ENCODE data around the gene S100PBP.
"Not testable (repeated sequence)": the region's sequence is repeated elsewhere in the genome, so short reads cannot be mapped to it uniquely, and the experiment has no call there.

S100PBP gene

DNA sequence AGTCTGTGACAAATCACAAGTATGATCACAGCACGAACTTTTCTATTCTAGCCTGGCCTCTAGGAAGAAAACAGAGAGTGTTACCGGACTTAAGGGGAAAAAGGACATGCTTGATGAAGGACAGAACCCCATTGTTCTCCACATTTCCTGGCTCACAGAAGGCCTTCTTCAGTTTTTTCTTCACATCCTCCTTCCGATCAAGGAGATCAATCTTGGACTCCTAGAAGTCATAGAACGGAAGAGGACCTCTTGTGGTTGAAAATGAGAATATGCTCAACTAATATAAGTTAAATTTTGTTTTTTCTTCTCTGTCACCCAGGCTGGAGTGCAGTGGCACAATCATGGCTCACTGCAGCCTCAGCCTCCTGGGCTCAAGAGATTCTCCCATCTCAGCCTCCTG is 30.6 kb upstream of the S100PBP start:
- DNase-seq: no peak

GRCh38 chr1:32789356-32789755 is 28.1 kb upstream of the S100PBP start:
- not testable (repeated sequence) for DNase-seq

DNA sequence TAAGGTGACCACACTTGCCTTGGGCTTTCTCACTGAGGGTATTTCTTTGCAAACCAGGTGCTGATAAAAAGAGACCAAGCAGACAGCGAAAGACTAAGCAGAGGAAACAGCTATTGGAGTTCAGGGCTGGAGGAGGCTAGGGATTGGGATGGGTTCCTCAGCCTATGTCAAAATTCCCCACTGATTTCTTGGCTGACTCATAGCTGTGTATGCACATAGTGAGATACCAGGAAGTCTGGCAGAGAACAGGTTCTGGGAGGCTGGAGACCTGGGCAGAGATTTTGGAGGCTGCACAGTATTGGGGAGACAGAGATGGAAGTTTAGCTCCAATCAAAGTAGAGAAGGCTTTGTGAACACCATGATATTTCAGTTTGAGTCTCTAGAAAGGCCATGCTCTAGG is 25.6 kb upstream of the S100PBP start:
- no peak for DNase-seq

DNA sequence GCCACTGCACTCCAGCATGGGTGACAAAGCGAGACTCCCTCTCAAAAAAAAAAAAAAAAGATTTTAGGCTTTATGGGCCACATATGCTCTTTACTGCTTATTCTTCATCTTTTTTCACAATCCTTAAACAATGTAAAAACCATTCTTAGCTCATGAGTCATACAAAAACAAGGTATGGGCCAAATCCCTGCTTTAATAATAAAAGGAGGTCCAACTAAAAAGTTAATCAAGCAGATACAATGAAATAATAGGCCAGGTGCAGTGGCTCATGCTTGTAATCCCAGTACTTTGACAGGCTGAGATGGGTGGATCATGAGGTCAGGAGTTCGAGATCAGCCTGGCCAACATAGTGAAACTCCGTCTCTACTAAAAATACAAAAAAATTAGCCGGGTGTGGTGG is 21.7 kb upstream of the S100PBP start:
- not testable (repeated sequence) for DNase-seq

DNA sequence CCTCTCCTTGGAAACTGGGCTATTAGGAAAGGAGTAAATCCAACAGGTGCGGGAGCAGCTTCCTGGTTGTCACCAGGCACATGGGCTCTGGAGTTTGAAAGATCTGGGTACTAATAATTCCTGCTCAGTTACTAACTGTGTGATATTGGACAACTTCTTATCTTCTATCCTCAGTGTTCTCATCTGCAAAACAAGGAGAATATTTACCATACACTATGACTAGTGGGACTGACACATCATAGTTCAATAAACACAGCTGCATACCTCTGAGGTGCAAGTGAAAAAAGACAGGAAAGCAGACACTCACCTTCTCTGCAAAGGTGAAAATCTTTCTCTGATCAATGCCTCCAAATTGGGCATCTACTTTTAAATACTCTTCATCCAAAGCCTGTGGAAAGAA is 20.0 kb upstream of the S100PBP start:
- no peak for DNase-seq

- DNase-seq: no peak
Observed at GRCh38 chr1:32798191-32798590, 19.3 kb upstream of the S100PBP start.

DNA sequence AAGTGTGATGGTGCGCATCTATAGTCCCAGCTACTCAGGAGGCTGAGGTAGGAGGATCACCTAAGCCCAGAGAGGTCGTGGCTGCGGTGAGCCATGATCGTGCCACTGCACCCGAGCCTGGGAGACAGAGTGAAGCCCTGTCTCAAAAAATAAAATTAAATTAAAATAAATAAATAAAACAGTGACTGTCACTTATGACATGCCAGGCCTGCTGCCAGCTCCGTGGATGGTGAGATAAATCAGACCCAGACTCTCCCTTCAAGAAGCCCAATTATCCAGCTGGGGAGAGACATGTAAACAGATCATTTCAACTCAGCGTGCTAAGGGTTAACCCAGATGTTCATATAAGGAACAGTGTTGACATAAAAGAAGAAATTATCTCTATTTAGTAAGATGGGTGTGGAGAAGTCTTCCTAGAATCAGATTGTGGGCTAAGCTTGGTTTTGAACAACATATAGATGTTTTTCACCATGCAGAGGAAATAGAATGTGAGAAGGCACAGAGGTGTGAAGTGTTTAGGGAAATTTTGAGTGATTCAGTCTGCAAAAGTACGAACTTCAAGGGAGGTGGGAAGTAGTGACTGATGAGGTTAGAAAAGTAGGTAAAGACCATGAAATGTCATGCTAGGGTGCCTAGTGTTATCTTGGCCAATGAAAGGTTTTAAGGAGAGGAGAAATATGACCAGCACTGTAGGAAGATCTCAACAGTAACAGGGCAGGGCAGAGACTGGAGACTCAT is 18.6 kb upstream of the S100PBP start:
- no peak for DNase-seq

GRCh38 chr1:32801096-32801715 is 16.2 kb upstream of the S100PBP start:
- DNase-seq: no peak

- not testable (repeated sequence) for DNase-seq
Observed at GRCh38 chr1:32804460-32804859, 13.0 kb upstream of the S100PBP start.

- DNase-seq: no peak
Observed at GRCh38 chr1:32806290-32806689, 11.2 kb upstream of the S100PBP start.

- DNase-seq: no peak
Observed at GRCh38 chr1:32806910-32807523, 10.4 kb upstream of the S100PBP start.

DNA sequence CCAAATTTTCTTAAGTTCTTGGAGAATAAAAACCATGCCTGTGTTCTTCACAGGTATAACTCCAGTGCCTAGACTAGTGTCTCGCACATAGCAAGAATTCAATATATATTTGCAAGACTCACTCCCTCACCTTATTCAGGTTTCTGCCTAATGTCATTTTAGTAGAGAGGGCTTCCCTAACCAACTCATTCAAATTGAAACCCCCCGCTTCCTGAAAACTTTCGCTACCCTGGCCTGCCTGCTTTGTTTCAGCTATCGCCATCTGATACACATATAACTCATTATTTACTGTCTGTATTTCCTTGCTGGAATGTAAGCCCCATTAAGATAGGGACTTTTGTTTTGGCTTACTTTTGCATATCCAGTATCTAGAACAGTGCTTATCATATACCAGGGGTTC is 8.9 kb upstream of the S100PBP start:
- no peak for DNase-seq

DNA sequence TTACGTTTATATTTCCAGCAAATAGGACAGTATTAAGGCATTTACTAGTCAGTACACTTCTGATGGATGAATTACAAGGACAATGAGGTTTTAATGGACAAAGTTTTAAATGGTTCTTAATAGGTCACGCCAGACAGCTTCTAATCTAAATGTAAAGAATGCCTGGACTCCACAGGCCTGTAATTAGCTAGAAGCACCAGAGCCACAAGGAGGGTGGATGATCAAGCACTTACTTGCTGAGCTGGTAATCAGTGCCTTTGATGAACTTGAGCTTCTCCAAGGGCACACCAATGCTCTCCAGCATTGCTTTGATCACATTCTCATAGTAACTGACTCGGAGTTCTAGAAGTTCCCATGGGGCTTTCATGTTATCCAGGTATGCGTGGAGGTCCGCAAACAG is 7.1 kb upstream of the S100PBP start:
- no peak for DNase-seq

DNA sequence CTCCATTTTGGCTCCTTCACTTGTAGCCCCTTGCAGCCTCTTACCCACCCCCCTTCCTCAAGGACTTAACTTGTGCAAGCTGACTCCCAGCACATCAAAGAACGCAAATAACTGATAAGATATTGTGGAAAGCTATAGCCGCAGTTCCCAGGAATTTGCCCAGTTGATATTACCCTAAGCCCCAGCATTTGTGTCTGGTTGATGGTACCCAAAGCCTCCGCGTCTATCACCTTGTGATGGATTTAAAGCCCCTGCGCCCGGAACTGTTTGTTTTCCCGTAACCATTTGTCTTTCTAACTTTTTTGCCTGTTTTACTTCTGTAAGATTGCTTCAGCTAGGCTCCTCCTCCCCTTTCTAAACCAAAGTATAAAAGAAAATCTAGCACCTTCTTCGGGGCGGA is 6.2 kb upstream of the S100PBP start:
- no peak for DNase-seq

GRCh38 chr1:32811917-32812316 is 5.5 kb upstream of the S100PBP start:
- DNase-seq: no peak

DNA sequence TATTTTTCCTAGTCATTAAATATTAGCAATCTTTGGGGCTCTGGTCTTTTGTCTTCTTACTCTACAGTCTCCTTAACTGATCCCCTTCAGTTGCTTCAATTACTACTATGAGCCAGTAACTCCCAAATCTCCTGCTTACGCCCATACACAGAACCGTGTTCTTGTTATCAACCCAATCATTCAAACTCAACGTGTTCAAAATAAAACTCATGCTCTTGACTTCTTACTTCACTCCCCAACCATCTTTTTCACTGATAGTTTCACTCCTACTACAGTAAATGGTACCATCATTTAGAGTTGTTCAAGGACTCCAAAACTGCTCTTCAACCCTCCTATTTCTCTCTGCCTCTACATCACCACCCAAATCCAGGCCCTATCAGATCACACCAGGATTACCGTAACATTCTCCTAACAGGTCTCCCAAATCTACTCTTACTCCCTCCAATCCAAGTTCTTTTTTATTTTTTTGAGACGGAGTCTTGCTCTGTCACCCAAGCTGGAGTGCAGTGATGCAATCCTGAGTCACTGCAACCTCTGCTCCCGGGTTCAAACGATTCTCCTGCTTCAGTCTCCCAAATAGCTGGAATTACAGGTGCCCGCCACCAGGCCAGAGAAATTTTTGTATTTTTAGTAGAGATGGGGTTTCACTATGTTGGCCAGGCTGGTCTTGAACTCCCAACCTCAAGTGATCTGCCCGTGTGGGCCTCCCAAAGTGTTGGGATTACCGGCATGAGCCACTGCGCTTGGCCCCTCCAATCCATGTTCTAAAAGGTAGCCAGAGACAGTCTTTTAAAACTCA is 3.3 kb upstream of the S100PBP start:
- no peak for DNase-seq

GRCh38 chr1:32816676-32817158 is 736 bp upstream of the S100PBP start:
- DNase-seq: no peak

DNA sequence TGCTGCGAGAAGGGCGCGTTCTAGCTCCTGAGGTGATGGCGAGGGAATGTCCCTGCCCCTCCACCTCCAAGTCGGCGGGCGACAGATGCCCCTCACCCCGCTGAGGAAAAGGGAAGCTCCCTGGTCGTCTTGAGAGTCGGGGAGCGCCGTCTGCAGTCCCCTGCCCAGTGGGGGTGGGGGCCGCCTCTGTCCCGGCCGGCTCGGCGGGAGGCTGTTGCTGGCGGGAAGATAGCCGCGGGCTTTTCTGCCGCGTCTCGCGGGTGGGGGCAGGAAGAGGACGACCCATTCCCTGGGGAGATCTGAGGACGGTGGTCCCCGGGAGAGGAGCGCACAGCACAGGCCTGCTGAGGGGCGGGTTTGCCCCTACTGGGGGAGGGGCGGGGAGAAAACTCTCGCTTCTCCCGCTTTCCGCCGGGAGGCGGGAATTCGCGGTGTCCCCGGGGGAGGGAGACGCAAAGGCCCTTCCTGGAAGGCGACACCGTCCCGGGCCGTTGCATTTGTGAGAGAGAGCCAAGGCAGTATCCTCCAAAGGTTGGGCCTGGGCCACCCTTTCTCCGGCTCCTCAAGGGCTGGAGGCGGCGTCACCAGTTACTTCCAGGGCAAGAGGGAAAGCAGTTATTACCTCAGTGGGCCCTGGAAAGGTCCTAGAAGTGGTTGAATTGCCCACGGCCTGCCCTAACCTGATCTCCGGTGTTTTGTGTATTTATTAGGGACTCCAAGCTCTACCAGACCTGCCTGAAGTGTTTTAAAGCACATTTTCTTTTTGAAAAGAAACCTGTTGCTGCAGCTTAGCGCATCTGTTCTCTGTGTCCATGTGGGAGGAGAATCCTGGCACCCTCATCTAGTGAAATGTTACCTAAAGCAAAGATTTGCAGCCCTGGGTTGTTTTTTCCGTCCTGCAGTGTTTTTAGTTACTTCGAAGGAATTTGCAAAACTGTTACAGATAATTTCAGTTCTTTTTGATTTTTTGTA is 648 bp downstream of the S100PBP start:
- no peak for DNase-seq

DNA sequence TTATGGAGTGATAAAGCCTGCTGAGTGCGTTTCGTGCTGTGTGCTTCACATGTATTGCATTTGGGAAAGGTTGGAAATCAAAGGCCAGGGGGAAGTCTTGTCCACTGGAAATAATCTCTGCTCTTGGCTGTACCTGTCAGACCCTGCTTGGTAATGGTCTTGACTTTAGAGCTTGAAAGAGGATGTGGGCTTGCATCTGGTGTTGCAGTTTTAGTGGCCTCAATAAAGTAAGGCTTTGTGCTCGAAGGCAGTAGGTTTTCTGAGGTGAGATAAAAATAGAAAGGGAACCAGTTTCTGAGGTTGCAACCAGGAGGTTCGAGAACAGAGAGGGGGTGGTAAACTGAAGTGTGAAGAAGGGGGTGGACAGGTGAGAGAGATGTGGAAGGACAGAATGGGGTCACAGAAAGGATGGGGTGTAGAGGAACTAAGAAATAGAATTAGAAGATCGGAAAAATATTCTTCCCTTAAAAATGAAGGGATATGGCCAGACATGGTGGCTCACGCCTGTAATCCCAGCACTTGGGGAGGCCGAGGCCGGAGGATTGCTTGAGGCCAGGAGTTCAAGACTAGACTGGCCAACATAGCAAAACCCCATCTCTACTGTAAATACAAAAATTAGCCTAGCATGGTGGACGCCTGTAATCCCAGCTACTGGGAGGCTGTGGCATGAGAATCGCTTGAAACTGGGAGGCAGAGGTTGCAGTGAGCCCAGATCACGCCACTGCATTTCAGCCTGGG is 1.5 kb downstream of the S100PBP start:
- DNase-seq: no peak

DNA sequence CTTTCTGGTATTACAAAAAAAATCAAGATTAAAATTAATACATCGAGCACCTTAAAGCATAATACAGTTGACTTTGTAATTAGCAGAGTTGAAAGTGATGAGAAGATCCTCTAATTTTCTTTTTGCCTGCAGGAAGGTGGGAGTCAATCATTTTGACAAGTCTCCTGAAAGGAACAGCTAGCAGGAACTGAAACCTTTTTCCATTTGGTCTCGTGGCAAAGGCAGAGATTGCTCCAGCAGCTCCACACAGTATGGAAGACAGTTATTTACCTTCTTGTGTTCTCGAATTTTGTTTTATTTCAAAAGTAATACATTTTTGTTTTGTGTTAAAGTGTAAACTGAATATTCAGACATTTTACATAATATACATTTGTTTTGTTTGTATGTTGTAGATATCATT is 7.7 kb downstream of the S100PBP start:
- DNase-seq: no peak

- no peak for DNase-seq
Observed at GRCh38 chr1:32828341-32828740, 10.9 kb downstream of the S100PBP start.
